ENCODE measurements around the gene MAN2A1. TPM values are rescaled to one million over a fixed set of nuclear protein-coding genes. Genes with fewer than 3 reads are reported as not detected.
"Not testable (repeated sequence)": the region's sequence is repeated elsewhere in the genome, so short reads cannot be mapped to it uniquely, and the experiment has no call there.

The MAN2A1 gene
- total RNA-seq, 1 donor from 2014 or later, result 9.2 TPM

DNA sequence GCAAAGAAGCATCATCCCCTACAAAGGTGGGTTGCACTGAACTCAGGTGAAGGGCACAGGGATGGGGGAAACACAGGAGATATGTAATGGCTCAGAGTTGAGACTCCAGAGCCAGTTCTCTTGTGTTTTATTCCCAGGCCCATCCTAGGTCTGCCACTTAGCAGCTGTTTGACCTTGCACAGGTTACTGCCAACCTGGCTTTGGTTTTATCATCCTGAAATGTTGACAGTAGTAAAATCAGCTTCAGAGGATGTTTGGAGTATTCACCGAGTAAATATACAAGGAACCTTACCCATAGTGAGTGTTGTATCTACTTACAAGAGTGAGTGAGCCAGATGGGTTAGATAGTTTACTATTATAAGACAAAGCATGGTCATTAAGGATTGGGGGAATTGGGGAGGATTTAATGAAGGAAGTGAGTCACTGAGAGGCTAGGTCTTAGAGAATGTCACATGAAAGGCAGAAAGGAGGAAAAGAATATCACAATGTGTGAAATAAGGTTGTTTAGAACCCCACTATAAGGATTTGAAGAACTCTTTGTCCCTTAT is 141.3 kb downstream of the MAN2A1 start:
- H3K27me3 ChIP-seq (ENCODE audit: low read depth), result no peaks in the 10 kb centered on the region
- H3K36me3 ChIP-seq, result peaks cover 12% of the 10 kb centered on the region
- DNase-seq, result no peak
- H3K4me1 ChIP-seq, result no peaks in the 10 kb centered on the region
- intact Hi-C loops (cut with micrococcal nuclease), result no loop called here
- H3K4me3 ChIP-seq, result no peak overlapping the region
- no peaks in the 10 kb centered on the region for H3K9me3 ChIP-seq (replicated peaks)
- TF ChIP-seq CTCF (IDR thresholded peaks at IDR 0.05; ENCODE audit: borderline replicate concordance), result no peak
- H3K27ac ChIP-seq (replicated peaks), result no peak overlapping the region

- intact Hi-C loops (cut with micrococcal nuclease); H3K36me3 ChIP-seq; DNase-seq; H3K9me3 ChIP-seq (replicated peaks); H3K27ac ChIP-seq (replicated peaks); H3K27me3 ChIP-seq (ENCODE audit: low read depth); H3K4me1 ChIP-seq; H3K4me3 ChIP-seq: not testable (repeated sequence)
Observed at GRCh38 chr5:109832207-109833188, 142.8 kb downstream of the MAN2A1 start.

DNA sequence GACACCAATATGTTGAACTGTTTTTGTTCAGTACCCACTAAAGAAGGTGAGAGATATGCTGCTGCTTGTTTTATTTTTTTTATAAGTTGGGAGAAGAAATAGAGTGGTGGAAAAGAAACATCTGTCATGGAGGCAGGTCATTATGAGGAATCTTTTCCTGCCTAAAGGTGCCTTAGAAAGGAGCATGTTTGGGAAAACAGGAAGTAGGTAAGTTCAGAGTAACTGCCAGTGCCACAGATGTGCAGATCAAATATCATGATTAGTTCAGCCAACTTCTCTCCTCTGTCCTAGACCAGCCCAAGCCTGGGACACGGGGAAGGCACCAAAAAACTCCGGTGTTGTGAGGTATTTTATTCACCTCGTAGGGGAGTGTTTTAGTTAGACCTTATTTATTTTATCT is 144.2 kb downstream of the MAN2A1 start:
- intact Hi-C loops (cut with micrococcal nuclease), result no loop called here
- Histone ChIP-seq H3K4me1 (no peaks in the 10 kb centered on the region), H3K4me3 (no peak overlapping the region), H3K27ac (replicated peaks) (no peak overlapping the region), H3K27me3 (ENCODE audit: low read depth) (no peaks in the 10 kb centered on the region), H3K36me3 (peaks cover 4% of the 10 kb centered on the region), H3K9me3 (replicated peaks) (no peaks in the 10 kb centered on the region)
- DNase-seq, result no peak
- no peak for TF ChIP-seq CTCF (IDR thresholded peaks at IDR 0.05; ENCODE audit: borderline replicate concordance)

DNA sequence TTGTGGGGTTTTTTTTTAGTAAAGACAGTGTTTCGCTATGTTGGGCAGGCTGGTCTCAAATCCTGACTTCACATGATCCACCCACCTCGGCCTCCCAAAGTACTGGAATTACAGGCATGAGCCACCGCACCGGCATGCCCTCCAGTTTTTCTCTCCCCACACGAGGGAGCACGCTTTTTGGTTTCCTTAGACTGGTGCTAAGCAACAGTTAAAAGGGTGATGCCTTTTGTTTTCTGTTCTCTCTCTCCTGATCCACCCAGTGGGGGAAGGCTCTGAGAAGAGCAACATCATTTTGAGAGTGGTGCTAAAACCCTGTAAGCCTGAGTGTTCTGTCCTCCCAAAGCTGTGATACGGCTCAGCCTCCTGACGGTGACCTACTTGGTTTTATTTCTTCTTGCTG is 146.6 kb downstream of the MAN2A1 start:
- H3K4me3 ChIP-seq, result no peak overlapping the region
- H3K4me1 ChIP-seq, result no peaks in the 10 kb centered on the region
- TF ChIP-seq CTCF (IDR thresholded peaks at IDR 0.05; ENCODE audit: borderline replicate concordance), result no peak

GRCh38 chr5:109837231-109837861 is 147.6 kb downstream of the MAN2A1 start:
- no peaks in the 10 kb centered on the region for H3K9me3 ChIP-seq (replicated peaks)
- no peaks in the 10 kb centered on the region for H3K27me3 ChIP-seq (ENCODE audit: low read depth)
- no peak for TF ChIP-seq CTCF (IDR thresholded peaks at IDR 0.05; ENCODE audit: borderline replicate concordance)
- H3K27ac ChIP-seq (replicated peaks), result no peak overlapping the region
- no peak for DNase-seq
- H3K4me1 ChIP-seq, result no peaks in the 10 kb centered on the region
- peaks cover 17% of the 10 kb centered on the region for H3K36me3 ChIP-seq
- H3K4me3 ChIP-seq, result no peak overlapping the region
- intact Hi-C loops (cut with micrococcal nuclease), result no loop called here

More for the DNA sequence above, 146.6 kb downstream of the MAN2A1 start:
- no peak for DNase-seq
- Histone ChIP-seq H3K27ac (replicated peaks) (no peak overlapping the region), H3K9me3 (replicated peaks) (no peaks in the 10 kb centered on the region), H3K27me3 (ENCODE audit: low read depth) (no peaks in the 10 kb centered on the region), H3K36me3 (peaks cover 16% of the 10 kb centered on the region)
- intact Hi-C loops (cut with micrococcal nuclease), result no loop called here

Measured in left ventricle myocardium inferior (tissue), 1 donor.